Measurements from ENCODE around the gene PTEN.
"Not testable (repeated sequence)": the region's sequence is repeated elsewhere in the genome, so short reads cannot be mapped to it uniquely, and the experiment has no call there.

The PTEN gene

GRCh38 chr10:87869773-87870551 is 6.5 kb downstream of the PTEN start:
- no peak for DNase-seq (ENCODE audit: low spot score)

GRCh38 chr10:87872828-87873227 is 9.4 kb downstream of the PTEN start:
- no peak for DNase-seq (ENCODE audit: low spot score)

GRCh38 chr10:87873656-87874055 is 10.2 kb downstream of the PTEN start:
- no peak for DNase-seq (ENCODE audit: low spot score)

GRCh38 chr10:87875929-87876571 is 12.6 kb downstream of the PTEN start:
- no peak for DNase-seq (ENCODE audit: low spot score)

GRCh38 chr10:87878664-87879459 is 15.4 kb downstream of the PTEN start:
- no peak for DNase-seq (ENCODE audit: low spot score)

- no peak for DNase-seq (ENCODE audit: low spot score)
Measured at GRCh38 chr10:87880336-87880735, 16.9 kb downstream of the PTEN start.

GRCh38 chr10:87881373-87882059 is 18.1 kb downstream of the PTEN start:
- not testable (repeated sequence) for DNase-seq (ENCODE audit: low spot score)

GRCh38 chr10:87882555-87883294 is 19.3 kb downstream of the PTEN start:
- DNase-seq (ENCODE audit: low spot score): no peak

GRCh38 chr10:87886635-87887034 is 23.2 kb downstream of the PTEN start:
- DNase-seq (ENCODE audit: low spot score): no peak

GRCh38 chr10:87887146-87887545 is 23.7 kb downstream of the PTEN start:
- no peak for DNase-seq (ENCODE audit: low spot score)

- DNase-seq (ENCODE audit: low spot score): no peak
Measured at GRCh38 chr10:87887548-87888289, 24.3 kb downstream of the PTEN start.

GRCh38 chr10:87895430-87895829 is 32.0 kb downstream of the PTEN start:
- DNase-seq (ENCODE audit: low spot score): no peak

- no peak for DNase-seq (ENCODE audit: low spot score)
Measured at GRCh38 chr10:87896216-87896615, 32.8 kb downstream of the PTEN start.

- DNase-seq (ENCODE audit: low spot score): not testable (repeated sequence)
Measured at GRCh38 chr10:87897957-87898356, 34.5 kb downstream of the PTEN start.

GRCh38 chr10:87903396-87903795 is 40.0 kb downstream of the PTEN start:
- DNase-seq (ENCODE audit: low spot score): not testable (repeated sequence)

GRCh38 chr10:87913156-87913921 is 49.9 kb downstream of the PTEN start:
- DNase-seq (ENCODE audit: low spot score): no peak

GRCh38 chr10:87915406-87915805 is 52.0 kb downstream of the PTEN start:
- DNase-seq (ENCODE audit: low spot score): no peak

GRCh38 chr10:87915989-87916388 is 52.6 kb downstream of the PTEN start:
- DNase-seq (ENCODE audit: low spot score): no peak

- DNase-seq (ENCODE audit: low spot score): no peak
Measured at GRCh38 chr10:87916515-87916914, 53.1 kb downstream of the PTEN start.

GRCh38 chr10:87918254-87918859 is 54.9 kb downstream of the PTEN start:
- no peak for DNase-seq (ENCODE audit: low spot score)
